Measurements from ENCODE around the gene AQP12A.

AQP12A gene

GRCh38 chr2:240726876-240727275 lies 35.2 kb downstream of the AQP12A start:
- DNase-seq = no peak

GRCh38 chr2:240727439-240727838 lies 35.8 kb downstream of the AQP12A start:
- no peak for DNase-seq

GRCh38 chr2:240727913-240728312 lies 36.2 kb downstream of the AQP12A start:
- no peak for DNase-seq

GRCh38 chr2:240728361-240728760 lies 36.7 kb downstream of the AQP12A start:
- DNase-seq = no peak

GRCh38 chr2:240728827-240729226 lies 37.2 kb downstream of the AQP12A start:
- DNase-seq = no peak

GRCh38 chr2:240730501-240731177 lies 39.0 kb downstream of the AQP12A start:
- no peak for DNase-seq

GRCh38 chr2:240731178-240731545 lies 39.5 kb downstream of the AQP12A start:
- no peak for DNase-seq

GRCh38 chr2:240732184-240732583 lies 40.5 kb downstream of the AQP12A start:
- DNase-seq = no peak

- no peak for DNase-seq
These were observed 41.4 kb downstream of the AQP12A start for GRCh38 chr2:240732911-240733622.

- DNase-seq = no peak
These were observed 42.3 kb downstream of the AQP12A start for GRCh38 chr2:240733803-240734495.

- no peak for DNase-seq
These were observed 43.1 kb downstream of the AQP12A start for GRCh38 chr2:240734756-240735155.

- no peak for DNase-seq
These were observed 43.8 kb downstream of the AQP12A start for GRCh38 chr2:240735476-240735875.

- no peak for DNase-seq
These were observed 44.9 kb downstream of the AQP12A start for GRCh38 chr2:240736281-240737250.

- DNase-seq = no peak
These were observed 45.8 kb downstream of the AQP12A start for GRCh38 chr2:240737512-240737911.

- DNase-seq = no peak
These were observed 46.3 kb downstream of the AQP12A start for GRCh38 chr2:240737958-240738357.

- no peak for DNase-seq
These were observed 48.1 kb downstream of the AQP12A start for GRCh38 chr2:240739797-240740196.

GRCh38 chr2:240741091-240741490 lies 49.4 kb downstream of the AQP12A start:
- DNase-seq = no peak

- DNase-seq = no peak
These were observed 51.0 kb downstream of the AQP12A start for GRCh38 chr2:240742602-240743095.

- DNase-seq = no peak
These were observed 53.8 kb downstream of the AQP12A start for GRCh38 chr2:240745456-240745855.

GRCh38 chr2:240745962-240746361 lies 54.3 kb downstream of the AQP12A start:
- DNase-seq = no peak

- no peak for DNase-seq
These were observed 55.0 kb downstream of the AQP12A start for GRCh38 chr2:240746671-240747070.

- DNase-seq = no peak
These were observed 55.6 kb downstream of the AQP12A start for GRCh38 chr2:240747256-240747655.
